ENCODE data around the gene HELZ. TPM values are rescaled to one million over a fixed set of nuclear protein-coding genes. Genes with fewer than 3 reads are reported as not detected.
A peak's percentile ranks its signal among the peaks of the same experiment; 100 is the strongest.
"Not testable (repeated sequence)": the region's sequence is repeated elsewhere in the genome, so short reads cannot be mapped to it uniquely, and the experiment has no call there.

Gene HELZ
- polyA plus RNA-seq, 3 donors, result 24.8 to 44.1 (median 39.9) TPM

GRCh38 chr17:67093348-67093747 lies 151.6 kb downstream of the HELZ start:
- peaks cover 98% of the 10 kb centered on the region for H4K20me1 ChIP-seq (ENCODE audit: insufficient read depth, low read length)
- H3K36me3 ChIP-seq (replicated peaks in 1 of 2; ENCODE audit: control insufficient read depth in 1 of 2, insufficient read depth in 2 of 2, low read length in 2 of 2), result peaks cover 29 to 89% of the 10 kb centered on the region in 2 donors
- 100% methylated on average over 1 of the region's 2 CpGs for WGBS (ENCODE audit: insufficient coverage)
- H3K27me3 ChIP-seq (ENCODE audit: control insufficient read depth in 2 of 2, insufficient read depth in 2 of 2, low read length in 2 of 2), result no peaks in the 10 kb centered on the region
- intact Hi-C loops (cut with micrococcal nuclease), result no loop called here
- no peak for TF ChIP-seq CTCF (IDR thresholded peaks at IDR 0.05)
- H3K79me2 ChIP-seq (ENCODE audit: insufficient read depth, low read length), result peaks cover 79% of the 10 kb centered on the region
- peaks cover 14% of the 10 kb centered on the region for H3K4me1 Mint-ChIP-seq
- peaks cover 45 to 72% of the 10 kb centered on the region in 2 donors for H3K36me3 Mint-ChIP-seq
- no peak overlapping the region for H3K4me3 ChIP-seq (replicated peaks in 1 of 3; ENCODE audit: low read depth in 2 of 3, low read length in 3 of 3)
- peak overlapping the region in 2 of 7 donors; percentile 14 to 29 for H3K27ac Mint-ChIP-seq
- H3K9me3 Mint-ChIP-seq, result peaks cover 0 to 3% (median 0%) of the 10 kb centered on the region in 7 donors
- no peak for DNase-seq
- no peaks in the 10 kb centered on the region for H3K4me1 ChIP-seq (ENCODE audit: control insufficient read depth in 1 of 2, insufficient read depth in 2 of 2, low read length in 2 of 2)
- H3K4me3 Mint-ChIP-seq, result no peak overlapping the region
- H3K9me3 ChIP-seq (replicated peaks in 1 of 2; ENCODE audit: control insufficient read depth in 1 of 2, insufficient read depth in 1 of 2, low read length in 2 of 2), result no peaks in the 10 kb centered on the region
- H3K9ac ChIP-seq (ENCODE audit: insufficient read depth, low read length, poor library complexity, severe bottlenecking), result no peak overlapping the region
- no peak overlapping the region for H3K4me2 ChIP-seq (replicated peaks; ENCODE audit: extremely low read depth, low read length, poor library complexity, severe bottlenecking)
- H3K27me3 Mint-ChIP-seq (ENCODE audit: low read depth in 3 of 3), result no peaks in the 10 kb centered on the region
- no peak overlapping the region for H2AFZ ChIP-seq (ENCODE audit: insufficient read depth, low read depth, low read length, poor library complexity, severe bottlenecking)
- no peak overlapping the region for H3K27ac ChIP-seq (ENCODE audit: low read depth in 1 of 2, low read length in 2 of 2)

- H3K27me3 ChIP-seq (ENCODE audit: control insufficient read depth in 2 of 2, insufficient read depth in 2 of 2, low read length in 2 of 2); H3K4me3 Mint-ChIP-seq; DNase-seq; H3K9me3 ChIP-seq (replicated peaks in 1 of 2; ENCODE audit: control insufficient read depth in 1 of 2, insufficient read depth in 1 of 2, low read length in 2 of 2); H2AFZ ChIP-seq (ENCODE audit: insufficient read depth, low read depth, low read length, poor library complexity, severe bottlenecking); H3K9me3 Mint-ChIP-seq; intact Hi-C loops (cut with micrococcal nuclease); H3K27ac ChIP-seq (ENCODE audit: low read depth in 1 of 2, low read length in 2 of 2); H3K4me1 ChIP-seq (ENCODE audit: control insufficient read depth in 1 of 2, insufficient read depth in 2 of 2, low read length in 2 of 2); H3K27me3 Mint-ChIP-seq (ENCODE audit: low read depth in 3 of 3); H3K4me2 ChIP-seq (replicated peaks; ENCODE audit: extremely low read depth, low read length, poor library complexity, severe bottlenecking); H3K9ac ChIP-seq (ENCODE audit: insufficient read depth, low read length, poor library complexity, severe bottlenecking); H3K4me3 ChIP-seq (replicated peaks in 1 of 3; ENCODE audit: low read depth in 2 of 3, low read length in 3 of 3): not testable (repeated sequence)
- peaks cover 14% of the 10 kb centered on the region for H3K4me1 Mint-ChIP-seq
- Histone ChIP-seq H3K79me2 (ENCODE audit: insufficient read depth, low read length) (peaks cover 74% of the 10 kb centered on the region), H3K36me3 (replicated peaks in 1 of 2; ENCODE audit: control insufficient read depth in 1 of 2, insufficient read depth in 2 of 2, low read length in 2 of 2) (peaks cover 36 to 91% of the 10 kb centered on the region in 2 donors), H4K20me1 (ENCODE audit: insufficient read depth, low read length) (peaks cover 98% of the 10 kb centered on the region)
- peak overlapping the region in 1 of 7 donors; percentile 29 for H3K27ac Mint-ChIP-seq
- WGBS (ENCODE audit: insufficient coverage), result no CpG with 5 or more reads among the region's 7 CpGs
- H3K36me3 Mint-ChIP-seq, result peaks cover 46 to 74% of the 10 kb centered on the region in 2 donors
These were observed 152.3 kb downstream of the HELZ start for GRCh38 chr17:67092710-67093109.

Data from CD14-positive monocyte (primary cell).